GM12878 (cell line): ENCODE measurements around the gene CTRL.

Experiments
- CTCF ChIP-seq, 3 experiments: IDR thresholded peaks in 2 of 3; conservative IDR thresholded peaks in 1 of 3; 2 replicates each; pipeline ENCODE4 v1.5.1; 2011; ENCODE audit warnings: low read depth in 3 of 3, low read length in 3 of 3, mild to moderate bottlenecking in 3 of 3, control low read depth in 2 of 3, moderate library complexity in 2 of 3, inconsistent platforms in 1 of 3, mixed read lengths in 1 of 3; ENCODE audit not compliant: control insufficient read depth in 2 of 3, insufficient read depth in 1 of 3; ENCODE audit errors: extremely low read depth in 1 of 3
- EGR1 ChIP-seq, 2 experiments: IDR thresholded peaks; 1 replicate in 1 of 2; 2 replicates in 1 of 2; pipeline ENCODE4 v1.6.1; 2011 to 2012; ENCODE audit warnings: low read depth in 2 of 2, low read length in 2 of 2, borderline replicate concordance in 1 of 2, mild to moderate bottlenecking in 1 of 2, moderate library complexity in 1 of 2
- MXI1 ChIP-seq: fragments of 150-350 bp; IDR thresholded peaks from 2 replicates; pipeline ENCODE4 v1.6.1; 2011; ENCODE audit warnings: low read depth, mild to moderate bottlenecking, inconsistent platforms, low read length, improper control_type of control experiment
- PML ChIP-seq: IDR thresholded peaks from 2 replicates; pipeline ENCODE4 v1.6.1; 2012; ENCODE audit warnings: low read length, inconsistent platforms
- POLR2A ChIP-seq: IDR thresholded peaks from 2 replicates; pipeline ENCODE4 v1.6.1; 2011; ENCODE audit warnings: low read depth, mild to moderate bottlenecking, low read length
- POLR2AphosphoS5 ChIP-seq: IDR thresholded peaks from 2 replicates; pipeline ENCODE4 v1.6.1; 2011; ENCODE audit warnings: mild to moderate bottlenecking, low read length, inconsistent platforms
- SIN3A ChIP-seq: IDR thresholded peaks from 2 replicates; pipeline ENCODE4 v1.6.1; 2012; ENCODE audit warnings: low read depth, low read length, improper control_type of control experiment
- TCF12 ChIP-seq: IDR thresholded peaks from 2 replicates; pipeline ENCODE4 v1.6.1; 2011; ENCODE audit warnings: low read depth, mild to moderate bottlenecking, low read length
- ZNF207 ChIP-seq: fragments of 450-650 bp; IDR thresholded peaks from 2 replicates; pipeline ENCODE4 v1.6.1; 2014; ENCODE audit warnings: antibody characterized with exemption, mild to moderate bottlenecking, borderline replicate concordance
- ZNF592 ChIP-seq: fragments of 450-650 bp; IDR thresholded peaks from 2 replicates; pipeline ENCODE4 v1.6.1; 2017; ENCODE audit warnings: mild to moderate bottlenecking, moderate library complexity

- no peak for TF ChIP-seq PML
- TF ChIP-seq POLR2AphosphoS5, result no peak; the same call in 1 of the 2 replicates
- TF ChIP-seq CTCF (IDR thresholded peaks at IDR 0.05 in 2 of 3, conservative IDR thresholded peaks at IDR 0.05 in 1 of 3; ENCODE audit: control insufficient read depth in 2 of 3, extremely low read depth in 1 of 3, insufficient read depth in 1 of 3, low read depth in 3 of 3, low read length in 3 of 3), result no peak
- no peak for TF ChIP-seq ZNF207
- no peak for TF ChIP-seq SIN3A
- no peak for TF ChIP-seq MXI1
- no peak for TF ChIP-seq TCF12
- peak; percentile 56; the same call in 1 of the 2 replicates for TF ChIP-seq POLR2A
- TF ChIP-seq EGR1 (IDR thresholded peaks at IDR 0.05; ENCODE audit: borderline replicate concordance in 1 of 2, low read depth in 2 of 2, low read length in 2 of 2), result no peak
- TF ChIP-seq ZNF592, result no peak
These were observed 1.5 kb downstream of the CTRL start for GRCh38 chr16:67930191-67930590.
